Endodermal cell (in vitro differentiated cells): ENCODE measurements around the gene ABCC1. TPM values are rescaled to one million over a fixed set of nuclear protein-coding genes. Genes with fewer than 3 reads are reported as not detected.

Experiments used
- DNase-seq: peaks from one replicate; pipeline ENCODE4 v3.0.0-alpha.2; 2017
- H3K27ac ChIP-seq: 2 replicates; pipeline ENCODE4 v1.5.1; 2013; ENCODE audit warnings: mild to moderate bottlenecking, low read depth, low read length, moderate library complexity
- H3K27me3 ChIP-seq: 2 replicates; pipeline ENCODE4 v1.6.1; 2013; ENCODE audit warnings: mild to moderate bottlenecking, low read length, moderate library complexity; ENCODE audit not compliant: insufficient read depth, control insufficient read depth, poor library complexity, severe bottlenecking
- H3K36me3 ChIP-seq: 2 replicates; pipeline ENCODE4 v1.7.0; 2013; ENCODE audit warnings: mild to moderate bottlenecking, low read length, moderate library complexity; ENCODE audit not compliant: control insufficient read depth, insufficient read depth
- H3K4me1 ChIP-seq: one replicate; pipeline ENCODE4 v1.7.0; 2013; ENCODE audit warnings: low read length; ENCODE audit not compliant: control insufficient read depth, insufficient read depth
- H3K4me3 ChIP-seq: 2 replicates; pipeline ENCODE4 v1.5.1; 2013; ENCODE audit warnings: mild to moderate bottlenecking, low read length, moderate library complexity
- H3K9ac ChIP-seq: 2 replicates; pipeline ENCODE4 v1.6.1; 2013; ENCODE audit warnings: mild to moderate bottlenecking, low read length, moderate library complexity; ENCODE audit not compliant: poor library complexity, severe bottlenecking; ENCODE audit errors: extremely low read depth
- H3K9me3 ChIP-seq: 2 replicates; pipeline ENCODE4 v1.6.1; 2013; ENCODE audit warnings: mild to moderate bottlenecking, low read length, moderate library complexity; ENCODE audit not compliant: control insufficient read depth
- H3K27ac Mint-ChIP-seq: 2 replicates; pipeline ENCODE4 v1.8.0; 2020; ENCODE audit warnings: mixed read lengths
- H3K27me3 Mint-ChIP-seq: 2 replicates; pipeline ENCODE4 v1.8.0; 2021; ENCODE audit warnings: mild to moderate bottlenecking, mixed read lengths; ENCODE audit not compliant: insufficient read depth
- H3K36me3 Mint-ChIP-seq: 2 replicates; pipeline ENCODE4 v1.8.0; 2020; ENCODE audit warnings: low read depth, mixed read lengths
- H3K4me1 Mint-ChIP-seq: 2 replicates; pipeline ENCODE4 v1.8.0; 2020; ENCODE audit warnings: mixed read lengths
- H3K4me3 Mint-ChIP-seq: 2 replicates; pipeline ENCODE4 v1.8.0; 2020; ENCODE audit warnings: mild to moderate bottlenecking, moderate library complexity, mixed read lengths
- H3K9me3 Mint-ChIP-seq: 2 replicates; pipeline ENCODE4 v1.8.0; 2020; ENCODE audit warnings: mild to moderate bottlenecking, mixed read lengths
- WGBS, 2 experiments: methylation state at CpG; one replicate each; pipeline versions ENCODE4 v1.1.5 to v1.1.7; 2013; ENCODE audit warnings: missing lambda C conversion rate in 2 of 2, mixed read lengths in 1 of 2; ENCODE audit not compliant: insufficient coverage in 1 of 2, insufficient read length in 1 of 2; 5-methylcytosine and 5-hydroxymethylcytosine counted together
- total RNA-seq, 2 donors: library from RNA; stranded (reverse); fragmentation: NEBNext Ultra II Directional in 1 of 2; extraction: Animal tissue kit (Norgen Biotek cat#: 25700) in 1 of 2; gene quantifications; 2 replicates in 1 of 2; 3 replicates in 1 of 2; pipeline ENCODE4 v1.2.1, GENCODE V29; 2021
- TF ChIP-seq, protein P1 (sequence below): fragments of 200-600 bp; sonication (generic); conservative IDR thresholded peaks from 2 replicates; pipeline ENCODE4 v1.5.0; 2021; ENCODE audit warnings: antibody characterized with exemption, mild to moderate bottlenecking

The ABCC1 gene
- total RNA-seq, 2 donors from 2014 or later: 47.1 to 51.2 TPM

DNA sequence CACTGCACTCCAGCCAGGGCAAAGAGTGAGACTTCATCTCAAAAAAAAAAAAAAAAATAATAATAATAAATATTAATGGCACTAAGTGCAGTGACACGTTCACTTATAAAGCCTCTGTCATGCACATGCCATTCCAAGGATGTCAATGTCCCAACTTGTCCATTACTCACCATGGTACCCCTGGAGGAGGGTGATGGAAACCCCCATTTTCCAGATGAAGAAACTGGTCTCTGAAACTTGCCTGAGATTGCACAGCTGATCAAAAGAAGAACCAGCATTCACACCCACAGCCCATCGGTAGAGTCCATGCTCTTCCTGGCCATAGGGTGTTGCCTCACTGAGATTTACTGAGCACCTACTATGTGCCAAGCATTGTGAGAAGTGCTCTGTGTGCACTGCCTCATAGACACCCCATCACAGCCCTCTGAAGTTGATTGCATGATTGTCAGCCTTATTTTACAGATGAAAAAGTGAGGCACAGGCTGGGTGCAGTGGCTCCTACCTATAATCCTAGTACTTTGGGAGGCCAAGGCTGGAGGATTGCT is 123.7 kb downstream of the ABCC1 start:
- H3K4me3 ChIP-seq: no peak overlapping the region
- no peak for DNase-seq
- TF ChIP-seq, protein P1, sequence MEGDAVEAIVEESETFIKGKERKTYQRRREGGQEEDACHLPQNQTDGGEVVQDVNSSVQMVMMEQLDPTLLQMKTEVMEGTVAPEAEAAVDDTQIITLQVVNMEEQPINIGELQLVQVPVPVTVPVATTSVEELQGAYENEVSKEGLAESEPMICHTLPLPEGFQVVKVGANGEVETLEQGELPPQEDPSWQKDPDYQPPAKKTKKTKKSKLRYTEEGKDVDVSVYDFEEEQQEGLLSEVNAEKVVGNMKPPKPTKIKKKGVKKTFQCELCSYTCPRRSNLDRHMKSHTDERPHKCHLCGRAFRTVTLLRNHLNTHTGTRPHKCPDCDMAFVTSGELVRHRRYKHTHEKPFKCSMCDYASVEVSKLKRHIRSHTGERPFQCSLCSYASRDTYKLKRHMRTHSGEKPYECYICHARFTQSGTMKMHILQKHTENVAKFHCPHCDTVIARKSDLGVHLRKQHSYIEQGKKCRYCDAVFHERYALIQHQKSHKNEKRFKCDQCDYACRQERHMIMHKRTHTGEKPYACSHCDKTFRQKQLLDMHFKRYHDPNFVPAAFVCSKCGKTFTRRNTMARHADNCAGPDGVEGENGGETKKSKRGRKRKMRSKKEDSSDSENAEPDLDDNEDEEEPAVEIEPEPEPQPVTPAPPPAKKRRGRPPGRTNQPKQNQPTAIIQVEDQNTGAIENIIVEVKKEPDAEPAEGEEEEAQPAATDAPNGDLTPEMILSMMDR: no peak
- peaks cover 4% of the 10 kb centered on the region for H3K4me1 ChIP-seq
- 87 to 100% methylated on average over 1 to 2 of the region's 2 CpGs for WGBS, 2 experiments
- Mint-ChIP-seq H3K27me3 (no peaks in the 10 kb centered on the region), H3K9me3 (no peaks in the 10 kb centered on the region), H3K36me3 (peaks cover 49% of the 10 kb centered on the region), H3K4me3 (no peak overlapping the region), H3K27ac (no peak overlapping the region), H3K4me1 (peaks cover 2% of the 10 kb centered on the region)
- H3K9ac ChIP-seq: no peak overlapping the region
- H3K27ac ChIP-seq: no peak overlapping the region
- peaks cover 27% of the 10 kb centered on the region for H3K36me3 ChIP-seq
- H3K27me3 ChIP-seq: no peaks in the 10 kb centered on the region
- H3K9me3 ChIP-seq: no peaks in the 10 kb centered on the region

DNA sequence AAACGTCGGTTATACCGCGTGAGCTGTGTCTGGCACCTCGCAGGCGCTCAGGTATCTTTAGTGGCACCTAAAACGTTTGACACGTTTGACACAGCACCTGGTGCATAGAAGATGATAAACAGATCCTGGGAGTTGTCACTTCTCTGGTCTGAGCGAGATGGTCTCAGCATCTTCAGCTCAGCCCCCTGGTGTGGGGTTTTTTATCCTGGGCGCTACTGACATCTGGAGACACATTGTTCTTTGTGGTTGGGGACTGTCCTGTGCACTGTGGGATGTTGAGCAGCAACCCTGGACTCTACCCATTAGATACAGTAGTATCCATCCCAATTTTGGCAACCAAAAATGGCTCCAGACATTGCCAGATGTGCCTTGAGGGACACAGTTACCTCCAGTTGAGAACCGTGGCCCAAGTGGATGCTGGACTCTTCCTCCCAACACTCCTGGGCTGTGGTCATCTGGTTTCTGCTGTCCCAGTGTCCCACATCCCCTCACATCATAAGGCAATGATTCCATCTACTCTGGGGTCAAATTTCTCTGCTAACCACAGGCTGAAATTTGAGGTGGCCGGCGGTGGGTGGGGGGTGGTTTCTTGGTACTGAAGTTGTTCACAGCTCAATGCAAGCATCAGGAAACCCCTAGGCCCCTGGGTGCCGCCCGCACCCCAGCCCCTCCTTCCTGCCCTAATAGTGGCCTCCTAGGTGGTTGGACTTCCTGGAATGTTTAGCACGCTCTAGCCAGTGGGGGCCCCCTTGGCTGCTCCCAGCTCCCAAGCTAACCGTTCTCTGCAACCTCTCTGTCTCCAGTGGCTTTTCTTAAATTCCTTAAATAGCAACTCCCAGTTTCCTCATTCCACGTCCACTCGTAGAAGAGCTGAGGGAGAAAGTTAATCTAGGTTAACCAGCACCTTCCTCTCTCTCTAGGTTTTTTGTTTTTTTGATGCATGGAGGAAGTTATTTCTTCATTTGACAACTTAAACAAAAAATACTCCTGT is 124.8 kb downstream of the ABCC1 start:
- Mint-ChIP-seq H3K27me3 (no peaks in the 10 kb centered on the region), H3K4me1 (peaks cover 2% of the 10 kb centered on the region), H3K4me3 (no peak overlapping the region), H3K36me3 (peaks cover 48% of the 10 kb centered on the region), H3K9me3 (no peaks in the 10 kb centered on the region), H3K27ac (peak overlapping the region; percentile 87)
- no peaks in the 10 kb centered on the region for H3K27me3 ChIP-seq
- TF ChIP-seq, protein P1: no peak
- 86 to 88% methylated on average over 9 to 18 of the region's 19 CpGs for WGBS, 2 experiments
- H3K4me3 ChIP-seq: no peak overlapping the region
- no peak overlapping the region for H3K27ac ChIP-seq
- H3K9me3 ChIP-seq: no peaks in the 10 kb centered on the region
- no peak overlapping the region for H3K9ac ChIP-seq
- peaks cover 4% of the 10 kb centered on the region for H3K4me1 ChIP-seq
- H3K36me3 ChIP-seq: peaks cover 26% of the 10 kb centered on the region
- DNase-seq: peak; percentile 80

DNA sequence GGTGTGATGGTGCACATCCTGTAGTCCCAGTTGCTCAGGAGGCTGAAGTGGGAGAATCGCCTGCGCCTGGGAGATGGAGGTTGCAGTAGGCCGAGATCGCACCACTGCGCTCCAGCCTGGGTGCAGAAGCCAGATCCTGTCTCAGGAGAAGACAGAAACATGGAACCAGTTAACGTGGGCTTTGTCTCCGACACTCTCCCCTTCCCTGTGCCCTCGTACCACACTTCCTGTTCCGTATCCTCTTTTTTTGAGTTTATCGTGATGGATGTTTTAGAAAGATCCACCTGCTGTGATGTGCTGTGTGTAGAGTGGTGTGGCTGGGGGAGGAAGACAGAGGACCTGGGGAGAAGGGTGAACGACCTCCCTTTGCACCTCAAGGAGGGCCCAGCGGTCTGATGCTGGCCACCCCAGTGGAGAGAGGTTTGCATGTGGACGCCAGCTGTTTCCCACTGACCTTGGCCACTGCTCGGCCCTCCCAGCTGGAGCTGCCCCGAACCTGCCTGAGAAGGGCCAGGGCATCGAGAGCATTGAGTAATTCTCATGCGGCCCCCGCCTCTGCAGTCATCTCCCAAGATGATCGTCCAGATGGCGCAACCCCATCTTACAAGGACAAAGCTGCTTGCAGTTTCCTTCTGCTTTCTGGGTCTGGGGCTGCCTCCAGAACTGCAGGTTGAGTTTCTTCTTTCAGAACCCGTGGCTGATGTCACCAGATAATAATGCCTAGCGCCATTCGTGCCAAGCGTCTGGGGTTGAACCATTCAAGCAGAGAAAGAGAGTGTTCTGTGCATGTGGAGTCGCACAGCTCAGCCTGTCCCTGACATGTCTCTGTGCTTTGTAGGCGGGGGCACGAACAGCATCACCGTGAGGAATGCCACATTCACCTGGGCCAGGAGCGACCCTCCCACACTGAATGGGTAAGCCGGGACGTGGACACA is 126.3 kb downstream of the ABCC1 start:
- 94% methylated on average over 22 to 30 of the region's 31 CpGs for WGBS, 2 experiments
- H3K4me3 Mint-ChIP-seq: no peak overlapping the region
- Histone ChIP-seq H3K4me3 (no peak overlapping the region), H3K4me1 (peaks cover 7% of the 10 kb centered on the region), H3K27ac (no peak overlapping the region), H3K36me3 (peaks cover 20% of the 10 kb centered on the region), H3K9ac (no peak overlapping the region), H3K27me3 (no peaks in the 10 kb centered on the region), H3K9me3 (no peaks in the 10 kb centered on the region)
- H3K36me3 Mint-ChIP-seq: peaks cover 50% of the 10 kb centered on the region
- no peak for DNase-seq
- TF ChIP-seq, protein P1: no peak
- no peaks in the 10 kb centered on the region for H3K27me3 Mint-ChIP-seq
- H3K4me1 Mint-ChIP-seq: peaks cover 5% of the 10 kb centered on the region
- H3K9me3 Mint-ChIP-seq: no peaks in the 10 kb centered on the region
- peak overlapping the region; percentile 87 for H3K27ac Mint-ChIP-seq
